HepG2 (cell line): ENCODE data around the gene ZNF628. TPM values are rescaled to one million over a fixed set of nuclear protein-coding genes. Genes with fewer than 3 reads are reported as not detected.

Experiments
- AHDC1 ChIP-seq: sonication (generic); formaldehyde crosslinking; IDR thresholded peaks from 2 replicates; pipeline ENCODE4 v1.5.1; 2020; ENCODE audit warnings: mild to moderate bottlenecking, missing genetic modification reagents, borderline replicate concordance
- ASH2L ChIP-seq: fragments of 300-600, 200-600 bp; sonication (generic); IDR thresholded peaks from 2 replicates; pipeline ENCODE4 v1.7.0; 2017; ENCODE audit warnings: low read depth, mild to moderate bottlenecking, moderate library complexity, mixed read lengths, low read length; ENCODE audit not compliant: insufficient read length
- CENPT ChIP-seq: sonication (generic); formaldehyde crosslinking; IDR thresholded peaks from 2 replicates; pipeline ENCODE4 v1.8.0; 2022; ENCODE audit warnings: low read depth, mild to moderate bottlenecking, moderate library complexity, missing genetic modification reagents
- KDM5B ChIP-seq: sonication (generic); formaldehyde crosslinking; IDR thresholded peaks from 2 replicates; pipeline ENCODE4 v1.4.0; 2020; ENCODE audit warnings: missing genetic modification reagents, mild to moderate bottlenecking, borderline replicate concordance
- KLF16 ChIP-seq, 2 experiments: sonication (generic) in 1 of 2; formaldehyde crosslinking in 1 of 2; IDR thresholded peaks; 2 replicates each; pipeline versions ENCODE4 v1.6.1 to v1.8.0; 2016 to 2023; ENCODE audit warnings: missing genetic modification reagents in 2 of 2, missing compliant biosample characterization in 1 of 2
- MLXIP ChIP-seq: sonication (generic); formaldehyde crosslinking; IDR thresholded peaks from 2 replicates; pipeline ENCODE4 v1.9.0; 2021; ENCODE audit warnings: missing genetic modification reagents, borderline replicate concordance
- MXD3 ChIP-seq: IDR thresholded peaks from 2 replicates; pipeline ENCODE4 v1.6.1; 2016; ENCODE audit warnings: mild to moderate bottlenecking, missing biosample characterization, missing genetic modification reagents
- POLR2A ChIP-seq, 2 experiments: IDR thresholded peaks; 2 replicates each; pipeline ENCODE4 v1.6.1; 2011; ENCODE audit warnings: low read depth in 2 of 2, low read length in 2 of 2, mild to moderate bottlenecking in 1 of 2, moderate library complexity in 1 of 2; ENCODE audit not compliant: insufficient read depth in 1 of 2
- RAD21 ChIP-seq: fragments of 450-650 bp; formaldehyde crosslinking; IDR thresholded peaks from 2 replicates; pipeline ENCODE4 v1.5.0; 2020; ENCODE audit warnings: mild to moderate bottlenecking
- THAP8 ChIP-seq: sonication (generic); formaldehyde crosslinking; IDR thresholded peaks from 2 replicates; pipeline ENCODE4 v1.5.1; 2020; ENCODE audit warnings: missing genetic modification reagents, mild to moderate bottlenecking, borderline replicate concordance
- ZBTB7A ChIP-seq: sonication (generic); formaldehyde crosslinking; IDR thresholded peaks from 2 replicates; pipeline ENCODE4 v1.8.0; 2022; ENCODE audit warnings: mild to moderate bottlenecking, missing genetic modification reagents
- ZFP1 ChIP-seq: IDR thresholded peaks from 2 replicates; pipeline ENCODE4 v1.6.1; 2016
- ZFP37 ChIP-seq: sonication (generic); formaldehyde crosslinking; IDR thresholded peaks from 2 replicates; pipeline ENCODE4 v1.4.0; 2020; ENCODE audit warnings: missing genetic modification reagents, borderline replicate concordance
- ZNF18 ChIP-seq: sonication (generic); formaldehyde crosslinking; IDR thresholded peaks from 2 replicates; pipeline ENCODE4 v1.8.0; 2022; ENCODE audit warnings: mild to moderate bottlenecking, missing genetic modification reagents; ENCODE audit not compliant: insufficient replicate concordance
- polyA plus RNA-seq, 8 experiments: library from polyadenylated mRNA; depleted of rRNA in 3 of 8; stranded (reverse) in 7 of 8; unstranded in 1 of 8; fragments of >200 nt; fragmentation: Illumina TruSeq in 4 of 8; extraction: Trizol in 4 of 8; gene quantifications; 2 replicates each; pipeline versions ENCODE4 v1.2.1 to v1.2.3, GENCODE V29; 2011 to 2016; ENCODE audit warnings: low read depth in 4 of 8, missing spikeins in 1 of 8, mixed read lengths in 1 of 8; ENCODE audit not compliant: insufficient read depth in 1 of 8
- total RNA-seq, 5 experiments: library from RNA; depleted of rRNA; stranded (reverse); fragments of >200 nt; fragmentation: Illumina TruSeq; extraction: Trizol; gene quantifications; 2 replicates each; pipeline ENCODE4 v1.2.3, GENCODE V29; 2016; ENCODE audit warnings: low read depth in 1 of 5

Gene ZNF628
- total and polyA plus RNA-seq, 2 of the 13 experiments (the other 11 are each of a cell fraction or from before 2014, with no cell fraction given), result 0.54 to 1.2 TPM

- peak; percentile 17; the same call in 1 of the 2 replicates for TF ChIP-seq AHDC1
- TF ChIP-seq CENPT (CRISPR knock-in tag), result no peak
- no peak for TF ChIP-seq KDM5B (CRISPR knock-in tag)
- no peak for TF ChIP-seq MLXIP (CRISPR knock-in tag)
- no peak for TF ChIP-seq KLF16 (CRISPR knock-in tag; IDR thresholded peaks at IDR 0.05)
- no peak for TF ChIP-seq ZBTB7A (CRISPR knock-in tag)
- TF ChIP-seq MXD3, result no peak
- no peak for TF ChIP-seq ZNF18 (CRISPR knock-in tag)
- no peak for TF ChIP-seq THAP8 (CRISPR knock-in tag)
- TF ChIP-seq RAD21 (CRISPR knock-in tag), result no peak
- no peak for TF ChIP-seq POLR2A (IDR thresholded peaks at IDR 0.05; ENCODE audit: insufficient read depth in 1 of 2, low read depth in 2 of 2, low read length in 2 of 2)
- peak; percentile 22; the same call in 1 of the 2 replicates for TF ChIP-seq ZFP37
- TF ChIP-seq ASH2L, result peak; percentile 3
- no peak for TF ChIP-seq ZFP1 (CRISPR knock-in tag)
These were observed 15.7 kb upstream of the ZNF628 start (continued) for GRCh38 chr19:55460670-55461258.
